ENCODE data around the gene CCL1. TPM values are rescaled to one million over a fixed set of nuclear protein-coding genes. Genes with fewer than 3 reads are reported as not detected.

Gene CCL1
- polyA plus RNA-seq, 1 of the 3 experiments (the other 2 are of a cell fraction), result not detected

- TF ChIP-seq TEAD4 (IDR thresholded peaks at IDR 0.05; ENCODE audit: borderline replicate concordance, insufficient read depth), result no peak
- Histone ChIP-seq H4K20me1 (ENCODE audit: insufficient read depth) (no peaks in the 10 kb centered on the region), H3K4me2 (no peak overlapping the region), H3K9me2 (no peaks in the 10 kb centered on the region), H3F3A (replicated peaks; ENCODE audit: insufficient read depth) (no peaks in the 10 kb centered on the region), H3K9ac (no peak overlapping the region), H3K79me2 (ENCODE audit: insufficient read depth) (no peaks in the 10 kb centered on the region), H2AFZ (ENCODE audit: low read depth) (no peak overlapping the region), H3K27me3 (ENCODE audit: insufficient read depth) (no peaks in the 10 kb centered on the region), H3K36me3 (replicated peaks in 1 of 2; ENCODE audit: control insufficient read depth in 1 of 2, insufficient read depth in 2 of 2, low read length in 1 of 2) (no peaks in the 10 kb centered on the region), H3K27ac (ENCODE audit: low read depth in 2 of 2, low read length in 1 of 2) (no peak overlapping the region), H3K9me3 (no peaks in the 10 kb centered on the region), H3K4me1 (ENCODE audit: control insufficient read depth in 1 of 2, insufficient read depth in 2 of 2, low read depth in 1 of 2, low read length in 1 of 2) (peaks cover 0 to 3% of the 10 kb centered on the region in 2 experiments; a peak in 1 of 4 replicates), H3K4me3 (ENCODE audit: low read depth in 2 of 2, low read length in 1 of 2) (no peak overlapping the region)
- ChIA-PET POLR2A (no interaction called here), CTCF (interaction anchor here (1.2 to 6.9 kb wide), 3 partner anchors 26 to 216 kb away, joined by 4 to 38 read pairs (median 4); no protein-coding TSS in a partner anchor)
- WGBS (ENCODE audit: low lambda C conversion rate), result 54% methylated on average over 5 of the region's 5 CpGs
- DNase-seq, result no peak
Measured at GRCh38 chr17:34386697-34387550, 23.9 kb upstream of the CCL1 start.

- WGBS (ENCODE audit: low lambda C conversion rate), result 48% methylated on average over 5 of the region's 5 CpGs
- H3K79me2 ChIP-seq (ENCODE audit: insufficient read depth), result no peaks in the 10 kb centered on the region
- no peak overlapping the region for H2AFZ ChIP-seq (ENCODE audit: low read depth)
- no peaks in the 10 kb centered on the region for H3K9me3 ChIP-seq
- TF ChIP-seq RCOR1 (IDR thresholded peaks at IDR 0.05; ENCODE audit: low read length) (no peak), PBX3 (IDR thresholded peaks at IDR 0.05) (no peak), EP300 (IDR thresholded peaks at IDR 0.05; ENCODE audit: borderline replicate concordance in 1 of 2, low read depth in 1 of 2, low read length in 1 of 2) (no peak), TEAD4 (IDR thresholded peaks at IDR 0.05; ENCODE audit: borderline replicate concordance, insufficient read depth) (no peak), CHD2 (IDR thresholded peaks at IDR 0.05; ENCODE audit: low read length, partially characterized antibody) (no peak), RFX5 (IDR thresholded peaks at IDR 0.05; ENCODE audit: low read length) (no peak), JUND (IDR thresholded peaks at IDR 0.05) (no peak), FOXM1 (IDR thresholded peaks at IDR 0.05; ENCODE audit: low read depth) (no peak), TAF1 (IDR thresholded peaks at IDR 0.05; ENCODE audit: borderline replicate concordance, low read depth, low read length) (no peak)
- CTCF ChIA-PET, result interaction anchor here (6.9 kb wide), 1 partner anchor 25 kb away, joined by 38 read pairs; no protein-coding TSS in a partner anchor
- no peaks in the 10 kb centered on the region for H3K27me3 ChIP-seq (ENCODE audit: insufficient read depth)
- H3K9ac ChIP-seq, result no peak overlapping the region
- no peaks in the 10 kb centered on the region for H3K36me3 ChIP-seq (replicated peaks in 1 of 2; ENCODE audit: control insufficient read depth in 1 of 2, insufficient read depth in 2 of 2, low read length in 1 of 2)
- H3K27ac ChIP-seq (ENCODE audit: low read depth in 2 of 2, low read length in 1 of 2), result no peak overlapping the region
- no peak overlapping the region for H3K4me3 ChIP-seq (ENCODE audit: low read depth in 2 of 2, low read length in 1 of 2)
- no peaks in the 10 kb centered on the region for H3K9me2 ChIP-seq
- no peak for DNase-seq
- no peaks in the 10 kb centered on the region for H3F3A ChIP-seq (replicated peaks; ENCODE audit: insufficient read depth)
- H3K4me2 ChIP-seq, result no peak overlapping the region
- H4K20me1 ChIP-seq (ENCODE audit: insufficient read depth), result no peaks in the 10 kb centered on the region
- POLR2A ChIA-PET, result no interaction called here
- H3K4me1 ChIP-seq (ENCODE audit: control insufficient read depth in 1 of 2, insufficient read depth in 2 of 2, low read depth in 1 of 2, low read length in 1 of 2), result peaks cover 0 to 3% of the 10 kb centered on the region in 2 experiments; a peak in 1 of 4 replicates
Measured at GRCh38 chr17:34386343-34386696, 23.3 kb upstream of the CCL1 start.

Data from SK-N-SH (cell line).